Stimulated activated CD8-positive, alpha-beta memory T cell treated with anti-CD3 and anti-CD28 coated beads, Interleukin-4, amount 100 ng/mL, for 48 hours (primary cell): Measurements from ENCODE around the gene MARK2.

Experiments used
- DNase-seq: peaks from one replicate; pipeline ENCODE4 v3.0.0-alpha.2; 2020

Gene MARK2

GRCh38 chr11:63911876-63912275 lies 73.0 kb downstream of the MARK2 start:
- no peak for DNase-seq

DNA sequence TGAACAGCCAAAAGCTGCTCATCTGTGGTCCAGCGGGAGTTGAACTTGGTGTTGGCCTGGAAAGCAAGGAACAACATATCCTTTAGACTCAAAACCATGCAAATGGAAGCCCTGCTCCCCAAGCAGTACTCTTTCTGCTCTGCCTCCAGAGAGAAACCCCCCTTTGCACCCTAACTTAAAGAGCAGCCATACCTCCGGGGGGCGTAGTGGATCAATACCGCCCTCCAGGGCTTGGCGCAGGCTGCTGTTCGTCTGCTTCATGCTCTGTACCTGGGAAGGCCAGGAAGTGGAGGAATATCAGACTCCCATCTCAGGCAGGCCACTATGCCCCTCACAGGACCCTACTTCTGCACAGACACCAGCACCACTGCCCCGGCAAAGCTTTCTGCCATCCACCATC lies 73.8 kb downstream of the MARK2 start:
- no peak for DNase-seq

GRCh38 chr11:63913866-63914830 lies 75.2 kb downstream of the MARK2 start:
- no peak for DNase-seq

- DNase-seq, result no peak
Measured at GRCh38 chr11:63914896-63915691, 76.2 kb downstream of the MARK2 start.

DNA sequence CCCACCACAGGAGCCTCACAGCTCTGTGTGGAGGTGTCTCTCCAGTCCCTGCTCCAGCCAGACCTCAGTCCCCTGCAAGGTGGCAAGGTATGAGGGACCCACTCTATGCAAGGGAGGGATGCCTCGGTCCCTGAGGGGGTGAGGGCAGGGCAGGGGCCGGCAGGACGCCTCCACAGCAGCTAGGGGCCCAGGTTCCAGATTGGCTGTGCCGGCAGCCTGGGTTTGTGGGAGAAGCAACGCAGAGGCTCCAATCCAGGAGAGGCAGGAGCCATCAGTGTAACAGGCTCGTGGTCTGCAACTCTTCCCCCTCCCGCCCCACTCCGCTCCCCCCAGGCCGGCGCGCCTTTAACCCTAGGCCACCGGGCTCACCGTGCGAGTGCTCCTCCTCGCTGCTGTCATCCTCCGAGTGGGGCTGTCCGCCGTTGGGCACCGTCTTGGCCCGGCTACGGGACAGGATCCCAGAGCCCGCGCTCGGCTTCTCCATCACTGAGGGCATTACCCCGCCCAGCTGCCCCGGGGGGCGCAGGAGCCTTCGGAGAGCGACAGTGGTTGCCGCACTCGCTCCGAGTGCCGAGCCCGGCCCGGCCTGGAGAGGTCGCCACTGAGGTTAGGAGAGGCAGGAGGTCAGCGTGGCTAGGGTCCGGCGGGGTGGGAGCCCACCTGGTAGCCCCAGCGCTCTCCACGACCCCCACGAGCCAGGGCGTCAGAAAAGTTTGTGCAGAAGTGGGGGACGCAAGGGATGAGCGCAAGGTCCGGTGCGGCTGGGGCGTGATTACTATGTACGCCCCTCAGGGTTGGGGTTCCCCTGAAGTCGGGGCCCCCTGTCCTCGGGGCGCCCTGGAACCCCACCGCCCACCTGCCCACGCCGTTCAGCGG lies 77.3 kb downstream of the MARK2 start:
- DNase-seq, result peak; percentile 70

- peak; percentile 76 for DNase-seq
Measured at GRCh38 chr11:63916837-63917691, 78.2 kb downstream of the MARK2 start, which contains the start of gene RCOR2. Gene RCOR2 (minus strand): TSS chr11:63917164. CDS start chr11:63916456, 708 bp downstream.

GRCh38 chr11:63917692-63918506 lies 79.0 kb downstream of the MARK2 start:
- peak; percentile 45 for DNase-seq

DNA sequence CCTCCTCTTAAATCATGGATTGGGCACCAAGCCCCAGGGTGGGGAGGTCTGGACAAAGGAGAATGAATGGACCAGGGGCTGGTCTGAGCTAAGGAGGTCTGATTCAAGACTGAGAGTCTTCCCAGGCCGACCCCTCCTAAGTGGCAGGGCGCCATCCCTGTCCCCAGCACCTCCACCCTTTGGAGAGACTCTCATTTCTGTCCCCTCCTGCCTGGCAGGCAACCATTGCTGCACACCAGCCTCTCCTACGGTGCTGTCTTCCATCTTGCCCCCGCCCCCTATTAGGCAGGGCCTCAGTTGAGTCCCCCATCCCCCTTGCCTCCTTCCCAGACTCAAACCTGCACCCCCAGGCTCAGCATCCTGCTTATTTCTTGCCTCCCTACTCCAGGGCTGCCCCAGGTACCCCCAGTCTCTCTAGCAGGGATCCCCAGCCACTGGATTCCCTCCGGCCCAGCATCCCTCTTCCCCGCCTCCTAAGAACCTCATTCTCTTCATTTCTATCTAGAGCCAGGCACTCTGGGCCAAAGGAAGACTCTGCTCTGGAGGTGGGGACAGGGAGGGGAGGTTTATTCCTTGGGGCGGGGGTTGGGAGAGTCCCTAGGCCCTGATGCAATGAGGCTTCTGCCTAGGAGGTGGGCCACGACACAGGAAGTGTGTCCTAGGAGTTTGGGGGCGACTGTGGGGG lies 79.7 kb downstream of the MARK2 start:
- no peak for DNase-seq

DNA sequence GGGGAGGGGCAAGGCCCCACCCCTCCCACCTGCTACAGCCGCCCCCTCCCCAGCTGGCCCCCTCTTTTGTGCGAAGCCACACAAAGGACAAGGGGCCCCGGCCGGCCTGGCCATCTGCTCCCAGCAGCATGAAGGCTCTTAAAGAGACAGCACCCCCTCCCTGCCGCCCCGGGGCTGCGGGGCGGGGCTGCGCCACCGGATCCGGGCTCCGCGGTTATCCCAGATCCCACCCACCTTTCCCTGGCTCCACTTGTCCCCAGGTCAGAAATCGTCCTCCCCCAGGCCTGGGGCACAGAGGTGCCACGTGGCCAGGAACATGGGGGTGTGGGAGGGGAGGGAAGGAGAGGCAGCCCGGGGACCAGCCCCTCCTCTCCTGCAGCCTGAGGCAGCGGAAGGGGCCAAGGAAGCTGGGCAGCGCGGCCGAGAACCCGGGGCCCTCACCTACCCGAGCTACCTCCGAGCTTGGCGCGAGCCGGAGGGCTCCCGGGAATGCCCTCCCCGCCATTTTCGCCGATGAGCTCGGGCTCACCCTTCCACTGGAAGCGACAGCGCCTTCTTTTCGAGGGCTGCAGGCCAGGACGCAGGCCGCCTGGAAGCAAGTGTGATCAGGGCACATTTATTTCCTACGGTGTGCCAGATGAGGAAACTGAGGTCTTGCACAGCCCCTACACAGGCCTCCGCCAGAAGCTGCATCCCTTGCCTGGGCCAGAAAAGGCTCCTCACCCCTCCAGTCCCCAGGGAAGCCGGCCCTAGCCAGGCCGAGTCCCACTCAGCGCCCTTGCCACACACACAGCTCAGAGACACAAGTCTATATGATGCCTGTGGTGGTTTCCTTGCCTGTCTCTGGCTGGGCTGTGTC lies 80.6 kb downstream of the MARK2 start:
- DNase-seq, result no peak

GRCh38 chr11:63920126-63920938 lies 81.4 kb downstream of the MARK2 start:
- DNase-seq, result peak; percentile 26

GRCh38 chr11:63920939-63921417 lies 82.1 kb downstream of the MARK2 start:
- DNase-seq, result peak; percentile 75

GRCh38 chr11:63922673-63923192 lies 83.8 kb downstream of the MARK2 start:
- DNase-seq, result no peak

DNA sequence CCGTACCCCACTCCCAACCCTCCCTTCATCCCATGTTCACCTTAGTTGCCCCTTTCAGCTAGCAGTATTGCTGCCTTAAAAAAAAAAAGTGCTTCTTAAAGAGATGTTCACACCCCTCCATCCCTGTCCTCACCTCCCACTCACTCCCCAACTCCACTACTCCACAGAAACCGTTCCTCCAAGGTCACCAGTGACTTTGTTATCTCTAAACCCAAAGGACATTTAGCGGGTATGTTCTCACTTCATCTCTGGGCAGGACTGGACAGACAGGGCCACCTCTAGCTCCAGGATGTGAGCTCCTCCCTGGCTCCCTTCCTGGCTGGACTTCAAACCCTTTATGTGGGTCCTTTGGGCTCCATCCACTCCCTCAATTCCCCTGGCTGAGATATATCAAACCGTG lies 84.4 kb downstream of the MARK2 start:
- DNase-seq, result no peak

DNA sequence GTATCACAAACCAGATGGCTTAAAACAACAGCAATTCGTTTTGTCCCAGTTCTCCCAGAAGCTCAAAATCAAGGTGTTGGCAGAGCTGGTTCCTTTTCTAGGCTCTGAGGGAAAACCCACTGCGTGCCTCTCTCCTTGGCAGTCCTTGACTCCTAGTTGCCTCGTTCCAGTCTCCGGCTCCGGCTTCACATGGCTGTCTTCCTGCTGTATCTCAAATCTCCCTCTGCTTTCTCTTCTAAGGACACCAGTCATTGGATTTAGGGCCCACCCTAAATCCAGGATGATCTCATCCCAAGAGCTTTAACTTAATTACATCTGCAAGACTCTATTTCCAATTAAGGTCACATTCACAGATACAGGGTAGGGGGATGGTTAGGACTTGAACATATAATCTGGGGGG lies 90.7 kb downstream of the MARK2 start:
- no peak for DNase-seq

GRCh38 chr11:63931045-63931444 lies 92.1 kb downstream of the MARK2 start:
- no peak for DNase-seq

DNA sequence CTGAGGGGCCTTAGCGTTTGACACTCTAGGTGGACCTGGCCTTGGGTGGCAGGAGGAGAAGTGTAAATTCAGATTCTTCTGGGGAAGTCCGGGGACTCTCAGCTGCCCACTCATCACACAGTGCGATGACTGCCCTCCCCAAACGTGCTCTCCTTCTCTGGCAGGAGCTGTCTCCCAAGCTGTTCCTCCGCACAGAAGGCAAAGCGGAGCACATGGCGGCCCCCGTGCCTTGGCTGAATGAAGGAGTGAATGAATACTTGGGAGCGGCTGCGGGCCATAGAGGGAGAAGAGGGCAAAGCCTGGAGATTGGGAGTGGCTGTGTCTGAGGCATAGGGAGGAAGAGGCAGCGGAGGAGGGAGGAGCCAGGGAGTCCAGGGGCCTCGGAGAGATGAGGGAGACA lies 93.0 kb downstream of the MARK2 start:
- no peak for DNase-seq

DNA sequence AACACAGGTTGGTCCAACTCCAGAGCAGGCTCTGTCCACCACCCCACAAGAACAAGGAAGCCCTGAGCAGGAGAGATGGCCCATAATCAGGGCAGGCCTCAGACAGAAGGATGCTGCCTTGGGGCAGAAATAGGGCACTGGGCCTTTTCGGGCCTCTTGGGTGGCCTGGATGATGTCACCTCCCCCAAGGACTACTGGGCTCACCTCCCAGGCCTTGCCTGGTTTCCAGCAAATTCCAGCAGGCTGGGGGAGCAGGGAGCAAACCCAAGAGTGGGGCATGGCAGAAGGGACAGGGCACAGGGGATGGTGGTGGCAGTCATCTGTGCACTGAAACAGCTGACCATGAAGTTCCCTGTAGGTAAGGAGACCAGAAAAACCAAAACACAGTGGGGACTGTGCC lies 94.5 kb downstream of the MARK2 start:
- no peak for DNase-seq
